ENCODE results near the gene SPRN.

DNA sequence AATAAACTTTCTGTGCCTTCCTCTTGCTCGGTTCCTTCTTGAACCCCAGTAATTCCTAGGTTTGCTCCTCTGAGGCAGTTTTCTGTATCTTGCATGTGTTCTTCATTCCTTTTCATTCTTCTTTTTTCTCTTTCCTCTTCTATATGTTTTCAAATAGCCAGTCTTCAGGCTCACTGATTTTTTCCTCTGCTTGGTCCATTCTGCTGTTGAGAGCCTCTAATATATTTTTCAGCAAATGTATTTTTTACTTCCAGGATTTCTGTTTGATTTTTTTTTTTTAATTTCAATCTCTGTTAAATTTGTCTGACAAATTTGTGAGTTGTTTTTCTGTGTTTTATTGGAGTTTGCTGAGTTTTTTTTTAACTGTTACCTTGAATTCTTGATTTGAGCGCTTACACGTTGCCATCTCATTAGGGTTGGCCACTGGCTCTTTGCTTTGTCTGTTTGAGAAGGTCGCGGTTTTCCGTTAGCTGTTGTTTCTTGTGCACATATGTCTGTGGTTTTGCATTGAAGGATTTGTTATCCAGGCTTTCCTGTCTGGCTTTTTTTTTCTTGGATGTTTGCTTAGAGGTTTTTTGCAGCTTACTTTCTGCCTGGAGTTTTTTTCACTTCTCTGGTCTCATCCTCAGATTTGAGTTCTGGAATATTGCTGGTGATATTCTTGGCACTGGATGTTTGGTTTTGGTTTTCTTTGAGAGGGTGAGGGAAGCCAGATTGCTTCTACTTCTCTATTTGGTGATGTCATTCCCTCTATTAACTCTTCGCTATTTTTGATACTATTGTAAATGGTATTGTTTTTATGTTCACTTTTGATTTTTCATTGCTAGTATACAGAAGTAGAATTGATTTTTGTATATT is 12.7 kb downstream of the SPRN start:
- TF ChIP-seq, protein P1, sequence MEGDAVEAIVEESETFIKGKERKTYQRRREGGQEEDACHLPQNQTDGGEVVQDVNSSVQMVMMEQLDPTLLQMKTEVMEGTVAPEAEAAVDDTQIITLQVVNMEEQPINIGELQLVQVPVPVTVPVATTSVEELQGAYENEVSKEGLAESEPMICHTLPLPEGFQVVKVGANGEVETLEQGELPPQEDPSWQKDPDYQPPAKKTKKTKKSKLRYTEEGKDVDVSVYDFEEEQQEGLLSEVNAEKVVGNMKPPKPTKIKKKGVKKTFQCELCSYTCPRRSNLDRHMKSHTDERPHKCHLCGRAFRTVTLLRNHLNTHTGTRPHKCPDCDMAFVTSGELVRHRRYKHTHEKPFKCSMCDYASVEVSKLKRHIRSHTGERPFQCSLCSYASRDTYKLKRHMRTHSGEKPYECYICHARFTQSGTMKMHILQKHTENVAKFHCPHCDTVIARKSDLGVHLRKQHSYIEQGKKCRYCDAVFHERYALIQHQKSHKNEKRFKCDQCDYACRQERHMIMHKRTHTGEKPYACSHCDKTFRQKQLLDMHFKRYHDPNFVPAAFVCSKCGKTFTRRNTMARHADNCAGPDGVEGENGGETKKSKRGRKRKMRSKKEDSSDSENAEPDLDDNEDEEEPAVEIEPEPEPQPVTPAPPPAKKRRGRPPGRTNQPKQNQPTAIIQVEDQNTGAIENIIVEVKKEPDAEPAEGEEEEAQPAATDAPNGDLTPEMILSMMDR (conservative IDR thresholded peaks at IDR 0.05; ENCODE audit: low read depth, low read length), result no peak
- TF ChIP-seq EZH2 (IDR thresholded peaks at IDR 0.05; ENCODE audit: borderline replicate concordance, low read depth, low read length, poor library complexity, severe bottlenecking), result no peak

Measured in A673 (cell line).